Stimulated activated naive CD8-positive, alpha-beta T cell treated with anti-CD3 and anti-CD28 coated beads, Interleukin-15, amount 100 ng/mL, for 72 hours (primary cell): ENCODE data around the gene KCNK1.

Experiments
- ATAC-seq: fragments of 150-1000 bp; cut with Tn5 transposase; 2 replicates; pipeline ENCODE4 v1.10.0; 2021; ENCODE audit warnings: mild to moderate bottlenecking, moderate library complexity
- DNase-seq, 2 donors: peaks; one replicate each; pipeline ENCODE4 v3.0.0; 2021 to 2022
- H3K27ac Mint-ChIP-seq, 2 donors: one replicate each; pipeline ENCODE4 v1.8.0; 2022; ENCODE audit warnings: mild to moderate bottlenecking in 2 of 2, mixed read lengths in 2 of 2, moderate library complexity in 2 of 2
- H3K27me3 Mint-ChIP-seq: one replicate; pipeline ENCODE4 v1.8.0; 2022; ENCODE audit warnings: mixed read lengths
- H3K4me1 Mint-ChIP-seq: one replicate; pipeline ENCODE4 v1.8.0; 2022; ENCODE audit warnings: mild to moderate bottlenecking, mixed read lengths
- H3K4me3 Mint-ChIP-seq, 2 donors: one replicate each; pipeline ENCODE4 v1.8.0; 2022; ENCODE audit warnings: mild to moderate bottlenecking in 2 of 2, mixed read lengths in 2 of 2, moderate library complexity in 1 of 2
- H3K9me3 Mint-ChIP-seq, 2 donors: one replicate each; pipeline ENCODE4 v1.8.0; 2022; ENCODE audit warnings: mixed read lengths in 2 of 2

Gene KCNK1

DNA sequence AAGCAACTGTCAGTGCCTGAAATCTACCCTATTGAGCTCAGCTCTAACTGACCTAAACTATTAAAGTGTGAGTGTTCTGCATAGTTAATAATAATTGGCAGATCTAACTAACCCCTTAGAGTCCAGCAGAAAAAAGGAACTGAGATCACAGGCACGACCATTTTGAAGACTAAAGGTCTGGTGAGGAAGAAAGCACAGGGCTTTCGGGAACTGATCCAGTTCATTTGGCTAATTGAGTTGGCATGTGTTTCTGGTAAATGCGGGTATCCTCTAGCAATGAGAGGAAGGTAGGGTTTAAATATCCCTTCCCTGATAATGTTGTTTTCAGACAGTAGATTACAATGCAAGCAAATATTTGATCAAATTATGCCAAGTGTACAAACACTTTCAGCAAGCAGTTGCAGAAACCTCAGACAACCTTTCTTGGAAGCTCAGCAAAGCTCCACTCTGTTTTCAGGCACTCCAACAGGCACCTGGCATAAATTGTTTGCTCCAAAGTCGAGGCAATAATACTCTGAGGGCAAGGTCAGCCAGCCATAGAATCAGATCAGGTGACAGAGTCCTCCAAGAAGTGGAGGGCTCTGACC is 100.8 kb downstream of the KCNK1 start:
- peaks cover 6% of the 10 kb centered on the region for H3K27me3 Mint-ChIP-seq
- H3K27ac Mint-ChIP-seq: no peak overlapping the region
- no peaks in the 10 kb centered on the region for H3K4me1 Mint-ChIP-seq
- no peak overlapping the region for H3K4me3 Mint-ChIP-seq
- DNase-seq (no peak), ATAC-seq (no peak)
- peaks cover 0 to 5% of the 10 kb centered on the region in 2 donors for H3K9me3 Mint-ChIP-seq

DNA sequence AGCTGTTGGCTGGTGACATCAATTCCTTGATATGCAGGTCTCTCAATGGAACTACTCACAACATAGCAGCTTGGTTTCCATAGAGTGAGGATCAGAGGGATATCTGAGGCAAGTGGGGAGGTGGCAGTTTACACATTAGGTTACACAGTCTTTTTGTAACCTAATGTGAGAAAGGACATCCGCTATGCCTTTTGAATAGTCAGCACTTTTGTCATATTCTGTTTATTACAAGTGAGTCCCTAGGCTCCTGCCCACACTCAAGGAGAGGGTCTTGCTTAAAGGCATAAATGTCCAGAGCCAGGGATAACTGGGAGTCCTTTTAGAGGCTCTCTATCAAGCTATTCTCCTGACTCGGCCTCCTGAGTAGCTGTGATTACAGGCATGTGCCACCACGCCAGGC is 104.2 kb downstream of the KCNK1 start:
- no peak for DNase-seq
- no peaks in the 10 kb centered on the region for H3K4me1 Mint-ChIP-seq
- no peak overlapping the region for H3K27ac Mint-ChIP-seq

DNA sequence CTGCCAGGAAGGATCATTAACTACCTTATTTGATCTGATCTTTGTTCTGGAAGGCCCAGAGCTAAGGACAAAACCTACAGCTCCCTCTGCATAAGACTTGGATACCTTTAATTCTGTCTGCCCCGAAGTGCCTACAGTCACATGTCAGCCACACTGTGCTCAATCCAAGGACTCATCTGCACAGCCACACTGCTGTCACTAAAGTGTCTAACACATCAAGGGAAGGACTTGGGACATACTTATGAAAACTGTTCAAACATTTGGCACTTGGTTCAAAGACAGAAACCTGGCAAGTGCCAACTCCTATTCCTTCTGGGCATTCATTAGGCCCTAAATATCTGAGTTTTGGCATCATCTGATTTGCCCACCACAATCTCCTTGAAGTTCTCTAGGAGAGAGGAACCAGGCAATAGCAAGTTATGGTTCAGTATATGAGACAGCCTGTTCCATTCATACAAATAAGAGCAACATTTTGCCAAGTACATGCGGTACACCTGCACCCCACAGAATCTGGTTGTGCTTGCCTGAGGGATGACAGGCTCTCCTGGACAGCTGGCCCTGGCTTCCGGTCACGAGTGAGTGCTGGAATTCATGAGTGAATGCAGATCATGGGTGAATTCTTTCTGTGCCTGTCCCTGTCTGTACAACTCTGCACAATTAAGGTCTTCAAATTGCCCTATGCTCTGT is 105.9 kb downstream of the KCNK1 start:
- H3K4me3 Mint-ChIP-seq: no peak overlapping the region
- DNase-seq (no peak), ATAC-seq (no peak)
- no peaks in the 10 kb centered on the region for H3K9me3 Mint-ChIP-seq
- H3K27ac Mint-ChIP-seq: no peak overlapping the region
- H3K4me1 Mint-ChIP-seq: no peaks in the 10 kb centered on the region
- no peaks in the 10 kb centered on the region for H3K27me3 Mint-ChIP-seq

More for the DNA sequence above, 104.2 kb downstream of the KCNK1 start:
- H3K9me3 Mint-ChIP-seq: no peaks in the 10 kb centered on the region
- no peak overlapping the region for H3K4me3 Mint-ChIP-seq
- H3K27me3 Mint-ChIP-seq: peaks cover 6% of the 10 kb centered on the region
- no peak for ATAC-seq

DNA sequence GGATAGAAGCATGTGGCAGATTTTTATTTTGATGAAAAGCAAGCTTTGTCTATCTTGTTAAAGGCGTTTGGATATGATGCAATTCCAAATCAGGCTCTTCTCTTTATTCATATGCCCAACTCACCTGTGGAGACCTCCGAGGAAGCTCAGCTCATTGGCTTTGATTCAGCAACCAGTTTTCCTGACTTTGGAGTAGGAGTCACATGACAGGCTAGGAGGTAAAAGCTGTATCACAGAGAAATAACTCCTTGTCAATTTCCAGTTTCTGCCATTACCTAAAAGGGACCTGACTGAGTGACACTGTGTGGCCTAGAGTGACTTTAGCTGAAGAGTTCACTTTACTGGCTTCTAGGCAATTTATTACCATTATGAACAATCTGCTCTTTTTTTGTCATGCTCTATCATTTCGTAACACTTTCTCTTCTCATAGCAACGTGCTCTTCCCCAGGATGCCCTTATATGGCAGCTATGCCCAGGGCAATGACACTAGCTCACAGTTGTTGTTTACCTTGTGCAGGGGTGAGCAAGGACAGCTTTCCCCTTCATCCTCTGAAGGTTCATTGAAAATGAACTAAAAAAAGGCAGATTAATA is 107.2 kb downstream of the KCNK1 start:
- H3K9me3 Mint-ChIP-seq: no peaks in the 10 kb centered on the region
- H3K4me3 Mint-ChIP-seq: no peak overlapping the region
- H3K27ac Mint-ChIP-seq: peak overlapping the region in 1 of 2 donors; percentile 19
- no peak for DNase-seq
- no peaks in the 10 kb centered on the region for H3K27me3 Mint-ChIP-seq
- ATAC-seq: no peak
- no peaks in the 10 kb centered on the region for H3K4me1 Mint-ChIP-seq
